Glutamatergic neuron (in vitro differentiated cells): ENCODE measurements around the gene CAPRIN2. TPM values are rescaled to one million over a fixed set of nuclear protein-coding genes. Genes with fewer than 3 reads are reported as not detected.

Source experiments
- DNase-seq: peaks from one replicate; pipeline ENCODE4 v3.0.0; 2022
- H3K27ac Mint-ChIP-seq: one replicate; pipeline ENCODE4 v1.8.0; 2020; ENCODE audit warnings: mild to moderate bottlenecking, mixed read lengths, inconsistent platforms; ENCODE audit not compliant: unreplicated experiment
- H3K27me3 Mint-ChIP-seq: one replicate; pipeline ENCODE4 v1.8.0; 2020; ENCODE audit warnings: mild to moderate bottlenecking, moderate library complexity, mixed read lengths, inconsistent platforms; ENCODE audit not compliant: unreplicated experiment
- H3K36me3 Mint-ChIP-seq: one replicate; pipeline ENCODE4 v1.8.0; 2020; ENCODE audit warnings: mild to moderate bottlenecking, mixed read lengths, inconsistent platforms; ENCODE audit not compliant: unreplicated experiment
- H3K4me1 Mint-ChIP-seq: one replicate; pipeline ENCODE4 v1.8.0; 2020; ENCODE audit warnings: mild to moderate bottlenecking, low read depth, mixed read lengths, inconsistent platforms; ENCODE audit not compliant: unreplicated experiment
- H3K4me3 Mint-ChIP-seq: one replicate; pipeline ENCODE4 v1.8.0; 2020; ENCODE audit warnings: mild to moderate bottlenecking, mixed read lengths, inconsistent platforms; ENCODE audit not compliant: unreplicated experiment
- H3K9me3 Mint-ChIP-seq: one replicate; pipeline ENCODE4 v1.8.0; 2020; ENCODE audit warnings: mild to moderate bottlenecking, moderate library complexity, mixed read lengths, inconsistent platforms; ENCODE audit not compliant: unreplicated experiment
- CTCF ChIP-seq: fragments of 200-600 bp; sonication (generic); IDR thresholded peaks from one replicate; pipeline ENCODE4 v1.5.0; 2021; ENCODE audit not compliant: partially characterized antibody, unreplicated experiment
- total RNA-seq: library from RNA; stranded (reverse); fragmentation: NEBNext Ultra II Directional; extraction: Animal tissue kit (Norgen Biotek cat#: 25700); gene quantifications from one replicate; pipeline ENCODE4 v1.2.1, GENCODE V29; 2021; ENCODE audit not compliant: unreplicated experiment

CAPRIN2 gene
- total RNA-seq, 1 donor from 2014 or later, result 36.5 TPM

GRCh38 chr12:30732954-30733637 is 21.7 kb downstream of the CAPRIN2 start:
- TF ChIP-seq CTCF, result no peak
- no peaks in the 10 kb centered on the region for H3K36me3 Mint-ChIP-seq
- no peak overlapping the region for H3K27ac Mint-ChIP-seq
- DNase-seq, result no peak
- H3K4me1 Mint-ChIP-seq, result peaks cover 7% of the 10 kb centered on the region
- H3K27me3 Mint-ChIP-seq, result no peaks in the 10 kb centered on the region
- H3K4me3 Mint-ChIP-seq, result no peak overlapping the region
- no peaks in the 10 kb centered on the region for H3K9me3 Mint-ChIP-seq

GRCh38 chr12:30730011-30730410 is 24.7 kb downstream of the CAPRIN2 start:
- DNase-seq, result no peak
- no peaks in the 10 kb centered on the region for H3K27me3 Mint-ChIP-seq
- H3K9me3 Mint-ChIP-seq, result no peaks in the 10 kb centered on the region
- H3K36me3 Mint-ChIP-seq, result no peaks in the 10 kb centered on the region
- no peak overlapping the region for H3K27ac Mint-ChIP-seq
- TF ChIP-seq CTCF, result no peak
- peaks cover 7% of the 10 kb centered on the region for H3K4me1 Mint-ChIP-seq
- no peak overlapping the region for H3K4me3 Mint-ChIP-seq

GRCh38 chr12:30729547-30729946 is 25.2 kb downstream of the CAPRIN2 start:
- no peaks in the 10 kb centered on the region for H3K36me3 Mint-ChIP-seq
- no peak for DNase-seq
- no peak for TF ChIP-seq CTCF
- H3K9me3 Mint-ChIP-seq, result no peaks in the 10 kb centered on the region
- peaks cover 4% of the 10 kb centered on the region for H3K4me1 Mint-ChIP-seq
- H3K27ac Mint-ChIP-seq, result no peak overlapping the region
- no peaks in the 10 kb centered on the region for H3K27me3 Mint-ChIP-seq
- no peak overlapping the region for H3K4me3 Mint-ChIP-seq

- no peak for TF ChIP-seq CTCF
- H3K36me3 Mint-ChIP-seq, result no peaks in the 10 kb centered on the region
- no peaks in the 10 kb centered on the region for H3K9me3 Mint-ChIP-seq
- no peak overlapping the region for H3K27ac Mint-ChIP-seq
- no peak for DNase-seq
- no peak overlapping the region for H3K4me3 Mint-ChIP-seq
- no peaks in the 10 kb centered on the region for H3K27me3 Mint-ChIP-seq
- no peaks in the 10 kb centered on the region for H3K4me1 Mint-ChIP-seq
Measured at GRCh38 chr12:30726647-30727046, 28.1 kb downstream of the CAPRIN2 start.

GRCh38 chr12:30725739-30726138 is 29.0 kb downstream of the CAPRIN2 start:
- Mint-ChIP-seq H3K4me3 (no peak overlapping the region), H3K27me3 (no peaks in the 10 kb centered on the region), H3K9me3 (no peaks in the 10 kb centered on the region), H3K4me1 (no peaks in the 10 kb centered on the region), H3K27ac (no peak overlapping the region), H3K36me3 (no peaks in the 10 kb centered on the region)
- no peak for TF ChIP-seq CTCF
- no peak for DNase-seq
